MM.1S (cell line): ENCODE results near the gene COL6A3.

Experiments used
- EZH2 ChIP-seq: fragments of 300-600 bp; sonication (generic); optimal IDR thresholded peaks from 2 replicates; pipeline ENCODE3; 2017; ENCODE audit warnings: low read depth, mild to moderate bottlenecking, antibody characterized with exemption, low read length, mixed read lengths
- TF ChIP-seq, protein P1 (sequence below): fragments of 300-600 bp; sonication (generic); IDR thresholded peaks from 2 replicates; pipeline ENCODE4 v1.5.1; 2016; ENCODE audit warnings: antibody characterized with exemption, low read length, mixed read lengths

DNA sequence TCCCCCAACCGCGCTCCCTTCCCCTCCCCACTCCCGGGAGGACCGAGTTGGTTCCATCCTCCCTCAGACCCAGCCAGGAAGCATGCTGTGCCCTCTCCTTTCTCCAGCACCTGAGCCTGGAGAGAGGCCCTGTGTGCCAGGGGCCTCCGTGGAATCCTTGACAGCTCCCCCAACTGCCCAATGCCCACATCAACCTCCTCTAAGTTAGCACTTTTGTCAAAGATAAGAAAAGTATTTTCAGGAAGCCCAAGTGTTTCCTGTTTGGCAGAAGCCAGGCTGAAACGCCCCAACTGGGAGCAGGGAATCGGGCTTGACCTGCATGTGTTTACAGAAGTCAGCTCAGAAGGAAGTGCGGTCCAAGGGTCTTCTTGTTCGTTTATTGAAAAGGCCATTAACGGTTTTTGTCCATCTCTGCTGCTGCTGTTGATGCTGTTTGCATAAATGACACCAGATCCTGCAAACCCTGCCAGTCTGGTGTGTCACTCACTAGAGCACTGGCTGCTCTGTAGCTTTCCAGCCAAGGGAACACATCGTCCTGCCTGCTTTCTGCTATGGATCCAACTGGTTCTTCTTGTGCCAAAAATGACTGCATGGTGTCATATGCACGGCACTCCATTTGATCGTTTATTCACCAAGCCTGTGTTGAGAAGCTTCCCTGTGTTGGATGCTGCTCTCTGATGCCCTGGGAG lies 35.4 kb upstream of the COL6A3 start:
- TF ChIP-seq, protein P1, sequence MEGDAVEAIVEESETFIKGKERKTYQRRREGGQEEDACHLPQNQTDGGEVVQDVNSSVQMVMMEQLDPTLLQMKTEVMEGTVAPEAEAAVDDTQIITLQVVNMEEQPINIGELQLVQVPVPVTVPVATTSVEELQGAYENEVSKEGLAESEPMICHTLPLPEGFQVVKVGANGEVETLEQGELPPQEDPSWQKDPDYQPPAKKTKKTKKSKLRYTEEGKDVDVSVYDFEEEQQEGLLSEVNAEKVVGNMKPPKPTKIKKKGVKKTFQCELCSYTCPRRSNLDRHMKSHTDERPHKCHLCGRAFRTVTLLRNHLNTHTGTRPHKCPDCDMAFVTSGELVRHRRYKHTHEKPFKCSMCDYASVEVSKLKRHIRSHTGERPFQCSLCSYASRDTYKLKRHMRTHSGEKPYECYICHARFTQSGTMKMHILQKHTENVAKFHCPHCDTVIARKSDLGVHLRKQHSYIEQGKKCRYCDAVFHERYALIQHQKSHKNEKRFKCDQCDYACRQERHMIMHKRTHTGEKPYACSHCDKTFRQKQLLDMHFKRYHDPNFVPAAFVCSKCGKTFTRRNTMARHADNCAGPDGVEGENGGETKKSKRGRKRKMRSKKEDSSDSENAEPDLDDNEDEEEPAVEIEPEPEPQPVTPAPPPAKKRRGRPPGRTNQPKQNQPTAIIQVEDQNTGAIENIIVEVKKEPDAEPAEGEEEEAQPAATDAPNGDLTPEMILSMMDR = no peak
- TF ChIP-seq EZH2 = no peak
